Measurements from ENCODE around the gene BBLN. TPM values are rescaled to one million over a fixed set of nuclear protein-coding genes. Genes with fewer than 3 reads are reported as not detected.

BBLN gene
- total RNA-seq, 4 donors from 2014 or later: 139 to 165 (median 145) TPM

GRCh38 chr9:128190516-128191405 lies 30.7 kb downstream of the BBLN start:
- Histone ChIP-seq H3K27ac (peak overlapping the region; percentile 63 to 95 (median 93)), H3K27me3 (no peaks in the 10 kb centered on the region), H3K9me3 (no peaks in the 10 kb centered on the region), H3K4me3 (peak overlapping the region; percentile 75 to 94), H3K36me3 (peaks cover 0 to 43% of the 10 kb centered on the region in 2 donors), H3K4me1 (peaks cover 0 to 29% (median 9%) of the 10 kb centered on the region in 3 donors)
- ATAC-seq: peak; percentile 32
- 0 to 2% methylated on average over 12 to 15 of the region's 32 CpGs for WGBS, 2 donors (ENCODE audit: low coverage in 1 of 2)
- TF ChIP-seq POLR2AphosphoS5 (IDR thresholded peaks at IDR 0.05): no peak
- no peak for TF ChIP-seq POLR2A (IDR thresholded peaks at IDR 0.05)
- no peak for TF ChIP-seq EP300 (IDR thresholded peaks at IDR 0.05)
- no peak for TF ChIP-seq CTCF (IDR thresholded peaks at IDR 0.05)

DNA sequence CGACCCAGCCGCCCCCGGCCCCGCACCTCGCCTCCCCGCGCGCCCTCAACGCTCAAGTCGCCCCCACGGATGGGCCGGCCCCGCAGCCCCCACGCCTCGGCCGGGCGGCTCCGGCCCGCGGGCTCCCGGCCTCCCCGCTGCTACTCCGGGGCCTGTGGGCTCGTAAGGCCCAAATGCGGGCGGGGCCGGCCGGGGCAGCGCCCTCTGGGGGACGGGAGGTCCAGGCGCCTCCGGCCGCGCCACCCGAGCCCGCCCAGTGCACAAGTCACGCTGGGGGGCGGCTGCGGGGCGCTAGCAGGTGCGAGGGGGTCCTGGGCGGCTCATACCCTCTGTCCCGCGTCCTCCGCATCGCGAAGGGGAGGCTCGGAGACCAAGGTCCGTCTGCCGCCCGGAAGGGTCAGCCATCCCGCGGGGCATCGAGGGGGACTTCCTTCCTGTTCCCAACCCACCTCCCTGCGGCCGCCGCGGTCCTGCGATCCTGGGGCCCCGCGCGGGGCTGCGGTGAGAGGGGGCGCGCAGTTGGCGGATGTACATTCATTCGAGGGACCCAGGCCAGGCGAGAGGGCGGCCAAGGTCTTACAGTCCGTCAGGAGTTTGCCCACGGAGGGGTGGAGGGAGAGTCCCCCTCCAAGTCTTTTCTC lies 31.5 kb downstream of the BBLN start, which contains the start of gene CIZ1:
Gene CIZ1, minus strand, starts transcription at position 167 of the 641 bp plus-strand sequence. CDS start 715 bp downstream, outside the sequence.
- Histone ChIP-seq H3K9me3 (no peaks in the 10 kb centered on the region), H3K4me3 (peak within 1 kb of the TSS; percentile 75 to 94), H3K27ac (peak within 1 kb of the TSS; percentile 63 to 95 (median 93)), H3K27me3 (no peaks in the 10 kb centered on the region), H3K4me1 (peaks cover 0 to 29% (median 9%) of the 10 kb centered on the region in 3 donors), H3K36me3 (peaks cover 0 to 35% of the 10 kb centered on the region in 2 donors)
- WGBS, 2 donors (ENCODE audit: low coverage in 1 of 2): no CpG with 5 or more reads among the region's 71 CpGs
- peak; percentile 91 for ATAC-seq
- TF ChIP-seq EP300 (IDR thresholded peaks at IDR 0.05): no peak
- TF ChIP-seq POLR2AphosphoS5 (IDR thresholded peaks at IDR 0.05): peak; percentile 22
- peak in 3 of 4 experiments; percentile 77 to 93 (median 81) for TF ChIP-seq CTCF (IDR thresholded peaks at IDR 0.05)
- peak; percentile 74 to 77 for TF ChIP-seq POLR2A (IDR thresholded peaks at IDR 0.05)

- Histone ChIP-seq H3K27me3 (no peaks in the 10 kb centered on the region), H3K9me3 (no peaks in the 10 kb centered on the region), H3K4me1 (peaks cover 0 to 29% (median 9%) of the 10 kb centered on the region in 3 donors), H3K27ac (peak overlapping the region; percentile 63 to 95 (median 91)), H3K36me3 (peaks cover 0 to 23% of the 10 kb centered on the region in 2 donors), H3K4me3 (peak overlapping the region; percentile 75 to 94)
- peak; percentile 86 for ATAC-seq
- 50 to 65% methylated on average over 5 to 8 of the region's 56 CpGs for WGBS, 2 donors (ENCODE audit: low coverage in 1 of 2)
- TF ChIP-seq CTCF (IDR thresholded peaks at IDR 0.05): peak in 3 of 4 experiments; percentile 33 to 74 (median 43)
- TF ChIP-seq POLR2A (IDR thresholded peaks at IDR 0.05): peak; percentile 35 to 64
- peak; percentile 62 for TF ChIP-seq POLR2AphosphoS5 (IDR thresholded peaks at IDR 0.05)
- no peak for TF ChIP-seq EP300 (IDR thresholded peaks at IDR 0.05)
Measured at GRCh38 chr9:128192601-128193371, 32.7 kb downstream of the BBLN start.

DNA sequence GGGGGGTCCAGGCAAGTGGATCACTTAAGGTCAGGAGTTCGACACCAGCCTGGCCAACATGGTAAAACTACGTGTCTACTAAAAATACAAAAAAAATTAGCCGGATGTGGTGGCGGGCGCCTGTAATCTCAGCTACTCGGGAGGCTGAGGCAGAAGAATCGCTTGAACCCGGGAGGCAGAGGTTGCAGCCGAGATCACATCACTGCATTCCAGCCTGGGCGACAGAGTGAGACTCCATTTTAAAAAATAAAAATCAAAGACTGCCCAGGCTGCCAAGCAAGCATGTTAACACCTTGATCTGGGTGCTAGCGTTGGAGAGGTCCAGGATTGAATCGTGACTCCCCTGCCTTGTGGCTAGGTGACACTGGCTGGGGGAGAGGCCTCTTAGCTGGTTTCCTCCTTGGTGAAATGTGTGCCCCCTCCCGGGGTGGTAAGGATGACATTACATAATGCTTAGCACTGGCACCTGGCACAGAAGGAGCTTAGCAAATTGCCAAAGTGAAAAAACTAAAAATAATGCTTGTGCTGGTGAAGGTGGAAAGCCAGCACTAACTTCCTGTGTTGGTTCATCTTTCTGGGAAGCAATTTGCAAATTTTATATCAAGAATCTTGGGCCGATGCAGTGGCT lies 33.5 kb downstream of the BBLN start:
- ATAC-seq: no peak
- 83 to 94% methylated on average over 3 to 14 of the region's 14 CpGs for WGBS, 2 donors (ENCODE audit: low coverage in 1 of 2)
- TF ChIP-seq EP300 (IDR thresholded peaks at IDR 0.05): no peak
- TF ChIP-seq POLR2A (IDR thresholded peaks at IDR 0.05): no peak
- no peak for TF ChIP-seq CTCF (IDR thresholded peaks at IDR 0.05)
- no peak for TF ChIP-seq POLR2AphosphoS5 (IDR thresholded peaks at IDR 0.05)
- no peaks in the 10 kb centered on the region for H3K9me3 ChIP-seq
- peaks cover 0 to 17% of the 10 kb centered on the region in 2 donors for H3K36me3 ChIP-seq
- H3K4me3 ChIP-seq: peak overlapping the region in 1 of 2 donors; percentile 94
- H3K27me3 ChIP-seq: no peaks in the 10 kb centered on the region
- H3K27ac ChIP-seq: peak overlapping the region in 3 of 4 donors; percentile 89 to 95 (median 93)
- H3K4me1 ChIP-seq: peaks cover 0 to 29% (median 9%) of the 10 kb centered on the region in 3 donors
